Naive thymus-derived CD8-positive, alpha-beta T cell (primary cell): Measurements from ENCODE around the gene XYLT1. TPM values are rescaled to one million over a fixed set of nuclear protein-coding genes. Genes with fewer than 3 reads are reported as not detected.

Experiments
- ATAC-seq, 2 donors: fragments of 150-1000 bp; cut with Tn5 transposase in 1 of 2; sonication (Bioruptor Pico), chemical (Tn5 transposase) in 1 of 2; 1 replicate in 1 of 2; 2 replicates in 1 of 2; pipeline ENCODE4 v1.10.0; 2021; ENCODE audit warnings: mild to moderate bottlenecking in 2 of 2, moderate library complexity in 2 of 2
- POLR2A ChIA-PET: fragments of 350-600 bp; sonication (Branson Sonifier 250); formaldehyde crosslinking; loops from one replicate; lab custom pipeline; 2021; ENCODE audit warnings: antibody characterized with exemption; lab: Charles Lee
- DNase-seq, 10 donors: peaks; one replicate each; pipeline versions ENCODE4 v3.0.0 to v3.0.0-alpha.2; 2020 to 2022
- H3K27ac Mint-ChIP-seq, 10 donors: one replicate each; pipeline ENCODE4 v1.8.0; 2020 to 2022; ENCODE audit warnings: mild to moderate bottlenecking in 10 of 10, mixed read lengths in 10 of 10, moderate library complexity in 4 of 10, inconsistent platforms in 1 of 10
- H3K27me3 Mint-ChIP-seq, 5 donors: one replicate each; pipeline ENCODE4 v1.8.0; 2021 to 2022; ENCODE audit warnings: mixed read lengths in 5 of 5
- H3K36me3 Mint-ChIP-seq, 3 donors: one replicate each; pipeline ENCODE4 v1.8.0; 2020 to 2022; ENCODE audit warnings: mixed read lengths in 3 of 3, mild to moderate bottlenecking in 2 of 3, inconsistent platforms in 1 of 3
- H3K4me1 Mint-ChIP-seq, 4 donors: one replicate each; pipeline ENCODE4 v1.8.0; 2021 to 2022; ENCODE audit warnings: mixed read lengths in 4 of 4
- H3K4me3 Mint-ChIP-seq, 10 donors: one replicate each; pipeline ENCODE4 v1.8.0; 2020 to 2022; ENCODE audit warnings: mild to moderate bottlenecking in 10 of 10, mixed read lengths in 10 of 10, moderate library complexity in 6 of 10, inconsistent platforms in 1 of 10
- H3K9me3 Mint-ChIP-seq, 9 donors: one replicate each; pipeline ENCODE4 v1.8.0; 2020 to 2022; ENCODE audit warnings: mixed read lengths in 9 of 9, mild to moderate bottlenecking in 3 of 9, inconsistent platforms in 1 of 9, moderate library complexity in 1 of 9
- polyA plus RNA-seq, 3 donors: library from polyadenylated mRNA; unstranded; fragments of 300-500 nt; fragmentation: Illumina TruSeq; gene quantifications; one replicate each; pipeline ENCODE4 v1.2.3, GENCODE V29; 2021
- total RNA-seq, 8 experiments: library from RNA in 2 of 8; stranded (reverse) in 2 of 8; gene quantifications; one replicate each; pipeline ENCODE4 v1.2.3 and lab custom pipeline; 2021 to 2026

Gene XYLT1
- total and polyA plus RNA-seq, 5 experiments from 2014 or later: 0.44 to 50.7 (median 1.4) TPM

DNA sequence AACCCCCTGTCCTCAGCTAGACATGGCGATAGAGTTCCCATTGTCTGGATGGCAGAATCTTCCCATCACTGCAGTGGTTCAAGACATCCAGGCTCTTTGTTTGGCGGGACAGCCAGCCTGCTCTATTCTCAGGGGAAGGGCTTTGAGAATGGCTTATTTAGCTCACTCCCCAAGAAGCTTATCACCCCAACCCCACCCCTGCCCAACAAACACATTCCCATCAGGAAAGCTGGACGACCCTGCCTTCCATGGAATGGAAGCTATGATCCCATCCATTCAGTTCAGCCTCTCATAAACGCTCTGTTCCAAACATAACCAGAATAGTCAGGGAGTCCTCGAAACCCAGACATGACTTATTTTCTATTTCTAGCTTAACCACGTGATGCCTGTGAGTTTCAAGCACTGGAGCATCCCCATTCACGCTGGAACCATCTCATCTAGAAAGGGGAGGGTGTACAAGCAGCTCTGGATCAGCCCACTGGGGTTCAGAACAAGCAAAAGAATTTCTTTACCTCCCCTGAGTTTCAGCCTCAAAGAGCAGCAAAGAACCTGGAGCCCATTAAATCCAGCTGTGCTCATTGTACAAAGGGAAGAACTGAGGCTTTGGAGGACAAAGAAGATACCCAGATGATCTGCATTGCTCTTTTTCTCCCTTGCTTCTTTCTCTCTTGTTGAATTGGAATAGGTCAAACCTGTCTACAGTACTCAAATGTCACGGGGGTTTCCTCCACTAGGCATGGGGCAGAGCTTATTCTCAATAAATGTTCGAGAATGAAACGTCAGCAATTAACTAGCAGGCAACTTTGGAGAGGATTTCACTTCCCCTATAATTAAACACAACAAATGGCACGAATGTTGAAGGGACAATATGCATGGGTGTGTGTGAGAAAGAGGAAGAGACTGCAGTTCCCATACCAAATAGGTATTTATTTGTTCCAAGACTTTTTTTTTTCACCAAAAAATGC lies 93.1 kb downstream of the XYLT1 start:
- peaks cover 26 to 86% (median 63%) of the 10 kb centered on the region in 4 donors for H3K4me1 Mint-ChIP-seq
- H3K9me3 Mint-ChIP-seq: no peaks in the 10 kb centered on the region
- peak overlapping the region in 2 of 10 donors; percentile 17 to 56 for H3K4me3 Mint-ChIP-seq
- H3K27ac Mint-ChIP-seq: peak overlapping the region in 9 of 10 donors; percentile 26 to 88 (median 50)
- no peaks in the 10 kb centered on the region for H3K27me3 Mint-ChIP-seq
- H3K36me3 Mint-ChIP-seq: no peaks in the 10 kb centered on the region
- no peak for DNase-seq
- POLR2A ChIA-PET: interaction anchor here (0.7 to 1.5 kb wide), 3 partner anchors 8 to 85 kb away, joined by 6 to 9 read pairs (median 7); no protein-coding TSS in a partner anchor
- ATAC-seq: peak in 1 of 2 donors; percentile 49

DNA sequence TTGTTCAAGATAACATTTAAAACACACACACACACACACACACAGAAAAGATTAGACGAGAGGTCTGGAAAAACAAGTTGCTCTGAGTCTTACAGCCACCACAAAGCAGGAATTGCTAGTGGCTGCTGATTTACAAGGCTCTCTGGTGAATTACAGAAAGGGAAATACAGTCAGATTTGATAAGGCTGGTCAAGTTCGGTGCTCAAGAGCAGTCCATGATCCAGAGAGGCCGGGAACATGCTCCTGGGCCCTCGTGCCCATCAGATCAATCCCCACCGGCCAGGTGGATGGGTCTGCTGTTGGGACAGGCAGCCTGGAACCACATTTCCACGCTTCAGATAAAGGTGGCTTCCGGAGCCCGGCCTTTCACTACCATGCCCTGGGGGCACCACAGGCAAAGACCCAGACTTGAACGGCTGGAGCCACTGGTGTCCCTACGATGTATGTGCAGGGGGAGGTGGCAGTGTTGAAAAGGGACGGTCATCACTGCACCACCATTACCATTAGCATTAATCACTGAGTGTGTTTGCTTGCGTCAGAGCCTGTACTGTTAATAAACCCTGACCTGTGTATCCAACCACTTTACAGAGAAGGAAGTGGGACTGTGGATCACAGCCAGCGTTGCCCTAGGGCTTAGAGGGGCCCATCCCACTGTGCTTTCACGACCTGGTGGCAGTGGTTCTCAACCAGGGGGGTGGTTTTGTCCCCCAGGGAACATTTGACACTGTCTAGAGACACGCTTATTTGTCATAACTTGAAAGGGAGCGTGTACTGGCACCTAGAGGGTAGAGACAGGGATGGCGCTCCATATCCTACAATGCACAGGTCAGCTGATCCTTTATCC lies 95.1 kb downstream of the XYLT1 start:
- Mint-ChIP-seq H3K27me3 (no peaks in the 10 kb centered on the region), H3K4me3 (peak overlapping the region in 3 of 10 donors; percentile 19 to 34 (median 20)), H3K27ac (peak overlapping the region in 7 of 10 donors; percentile 16 to 69 (median 55)), H3K9me3 (no peaks in the 10 kb centered on the region), H3K36me3 (no peaks in the 10 kb centered on the region), H3K4me1 (peaks cover 37 to 90% (median 73%) of the 10 kb centered on the region in 4 donors)
- DNase-seq (no peak), ATAC-seq (peak; percentile 50 to 63)
- POLR2A ChIA-PET: interaction anchor here (0.7 kb wide), 2 partner anchors 14 to 35 kb away, joined by 5 read pairs; no protein-coding TSS in a partner anchor

DNA sequence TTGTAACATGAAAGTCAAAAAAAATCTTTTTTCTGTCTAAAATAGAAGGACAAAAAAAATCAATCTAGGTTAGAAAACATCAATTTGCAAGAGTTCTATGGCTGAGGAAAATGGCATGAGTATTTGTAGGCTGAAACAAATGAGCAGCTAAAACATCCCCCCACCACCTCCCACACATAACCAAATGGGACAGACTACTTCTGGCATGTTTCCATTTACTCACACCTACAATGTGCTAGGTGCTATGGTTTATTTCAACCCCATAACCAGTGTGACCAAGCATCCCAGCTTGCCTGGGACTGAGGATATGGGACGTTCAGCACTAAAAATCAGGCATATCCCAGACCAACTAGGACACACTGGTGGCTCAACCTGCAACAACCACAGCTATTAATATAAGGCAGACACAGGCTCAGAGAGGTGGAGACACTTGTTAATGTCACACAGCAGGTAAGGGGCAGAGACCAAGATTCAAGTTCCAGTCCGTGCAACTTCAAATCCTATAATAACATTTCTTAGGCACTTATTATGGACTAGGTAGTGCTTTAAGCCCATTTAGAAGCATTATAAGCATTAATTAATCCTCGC lies 96.0 kb downstream of the XYLT1 start:
- ATAC-seq (no peak), DNase-seq (no peak)
- H3K27me3 Mint-ChIP-seq: no peaks in the 10 kb centered on the region
- H3K36me3 Mint-ChIP-seq: no peaks in the 10 kb centered on the region
- H3K9me3 Mint-ChIP-seq: no peaks in the 10 kb centered on the region
- H3K27ac Mint-ChIP-seq: peak overlapping the region in 7 of 10 donors; percentile 13 to 74 (median 51)
- H3K4me3 Mint-ChIP-seq: peak overlapping the region in 2 of 10 donors; percentile 5 to 11
- peaks cover 44 to 94% (median 77%) of the 10 kb centered on the region in 4 donors for H3K4me1 Mint-ChIP-seq
- POLR2A ChIA-PET: interaction anchor here (0.5 to 1.7 kb wide), 3 partner anchors 16 to 132 kb away, joined by 3 read pairs; no protein-coding TSS in a partner anchor

DNA sequence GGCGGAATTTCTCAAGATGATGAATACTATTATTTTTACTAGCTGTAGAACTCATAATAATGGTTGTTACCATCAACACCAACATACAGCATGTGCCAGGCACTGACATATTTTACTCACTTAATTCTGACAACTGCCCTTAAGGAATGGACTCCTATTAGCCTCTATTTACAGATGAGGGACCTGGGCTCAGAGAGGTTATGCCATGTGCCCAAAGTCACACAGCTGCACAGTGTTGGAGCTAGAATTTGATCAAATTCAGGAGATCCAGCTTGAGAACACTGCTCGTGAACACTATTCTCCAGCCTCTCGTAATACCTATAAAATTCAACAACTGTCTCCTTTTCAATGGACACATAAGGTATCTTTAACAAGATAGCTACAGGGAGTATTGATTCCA lies 97.2 kb downstream of the XYLT1 start:
- Mint-ChIP-seq H3K36me3 (no peaks in the 10 kb centered on the region), H3K4me3 (no peak overlapping the region), H3K27ac (peak overlapping the region in 6 of 10 donors; percentile 6 to 82 (median 56)), H3K27me3 (peaks cover 0 to 3% (median 0%) of the 10 kb centered on the region in 5 donors), H3K9me3 (peaks cover 0 to 2% (median 0%) of the 10 kb centered on the region in 9 donors), H3K4me1 (peaks cover 46 to 94% (median 83%) of the 10 kb centered on the region in 4 donors)
- DNase-seq (no peak), ATAC-seq (no peak)
- POLR2A ChIA-PET: interaction anchor here (1.7 to 5.7 kb wide), 3 partner anchors 8 to 21 kb away, joined by 3 to 55 read pairs (median 46); no protein-coding TSS in a partner anchor

DNA sequence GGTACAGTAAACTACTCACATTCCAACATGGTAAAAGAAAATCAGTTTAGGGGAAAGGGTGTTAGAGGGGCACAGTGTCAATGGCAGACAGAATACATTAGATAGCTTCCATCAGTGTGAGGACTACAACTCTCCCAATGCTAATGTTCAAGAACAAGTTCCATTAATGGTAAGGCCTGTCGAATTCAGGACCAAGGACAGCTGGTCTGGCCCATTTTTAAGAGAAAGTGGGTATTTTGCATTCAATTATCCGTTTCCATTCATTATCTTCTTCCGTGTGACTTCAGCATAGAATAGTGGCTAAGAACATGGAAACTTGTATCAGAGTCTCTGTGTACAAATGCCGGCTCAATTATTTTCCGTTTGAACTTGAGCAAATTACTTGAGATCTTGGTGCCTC lies 98.4 kb downstream of the XYLT1 start:
- peak overlapping the region in 2 of 10 donors; percentile 11 to 14 for H3K4me3 Mint-ChIP-seq
- POLR2A ChIA-PET: interaction anchor here (4.3 to 5.7 kb wide), 3 partner anchors 9 to 44 kb away, joined by 34 to 55 read pairs (median 46); no protein-coding TSS in a partner anchor
- DNase-seq (no peak), ATAC-seq (no peak)
- H3K9me3 Mint-ChIP-seq: peaks cover 0 to 2% (median 0%) of the 10 kb centered on the region in 9 donors
- H3K4me1 Mint-ChIP-seq: peaks cover 47 to 94% (median 85%) of the 10 kb centered on the region in 4 donors
- H3K36me3 Mint-ChIP-seq: no peaks in the 10 kb centered on the region
- peaks cover 0 to 3% (median 0%) of the 10 kb centered on the region in 5 donors for H3K27me3 Mint-ChIP-seq
- H3K27ac Mint-ChIP-seq: peak overlapping the region in 8 of 10 donors; percentile 56 to 99 (median 88)

DNA sequence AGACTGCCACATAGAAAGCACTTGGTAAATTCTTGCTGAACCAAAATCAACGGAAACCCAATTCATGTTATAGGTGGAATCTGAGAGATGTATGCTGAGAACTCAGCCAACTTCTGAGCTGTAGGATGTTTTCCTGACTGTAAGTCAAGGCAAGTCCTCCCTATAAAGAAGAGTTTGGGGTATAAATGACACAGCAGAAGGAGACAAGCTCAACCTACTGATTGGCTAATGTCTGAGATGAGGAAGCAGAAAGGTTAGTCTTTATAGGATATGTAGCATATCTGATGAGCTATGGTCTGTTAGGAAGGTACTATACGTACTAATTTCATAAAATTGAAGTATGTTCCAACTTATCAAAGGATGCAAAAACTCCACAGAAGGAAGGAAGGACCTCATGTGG lies 99.5 kb downstream of the XYLT1 start:
- H3K27ac Mint-ChIP-seq: peak overlapping the region; percentile 94 to 100 (median 99)
- peaks cover 49 to 98% (median 92%) of the 10 kb centered on the region in 4 donors for H3K4me1 Mint-ChIP-seq
- DNase-seq (no peak), ATAC-seq (no peak)
- H3K27me3 Mint-ChIP-seq: peaks cover 0 to 3% (median 0%) of the 10 kb centered on the region in 5 donors
- no peaks in the 10 kb centered on the region for H3K36me3 Mint-ChIP-seq
- peaks cover 0 to 4% (median 0%) of the 10 kb centered on the region in 9 donors for H3K9me3 Mint-ChIP-seq
- POLR2A ChIA-PET: interaction anchor here (0.5 to 5.9 kb wide), 7 partner anchors 11 to 509 kb away, joined by 6 to 55 read pairs (median 34); partner anchors contain the start of gene XYLT1
- peak overlapping the region in 9 of 10 donors; percentile 7 to 95 (median 53) for H3K4me3 Mint-ChIP-seq

DNA sequence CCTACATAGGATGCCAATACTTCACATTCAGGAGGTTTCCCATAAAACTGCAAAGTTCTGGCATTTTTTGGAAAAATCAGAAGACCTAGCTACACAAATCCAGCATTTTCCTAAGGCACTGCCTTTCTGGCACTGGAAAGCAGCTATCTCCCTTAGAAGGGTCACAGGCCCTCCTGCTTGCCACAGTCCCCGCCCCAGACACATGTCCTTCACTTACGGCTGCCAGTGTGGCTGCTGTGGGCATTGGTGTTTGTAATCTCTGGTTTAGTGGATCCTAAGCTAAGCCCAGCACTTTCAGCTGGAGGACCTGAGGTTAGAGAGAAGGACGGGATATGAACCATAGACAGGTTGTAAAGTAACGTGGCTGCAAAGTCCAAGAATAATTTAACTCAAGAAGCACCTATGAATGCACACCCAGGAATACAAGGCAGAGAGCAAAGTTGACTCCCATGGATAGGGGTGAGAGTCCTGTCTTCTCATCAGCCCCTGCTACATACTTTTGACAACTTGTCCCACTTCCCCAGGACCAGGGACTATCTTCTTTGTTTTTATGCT lies 100.0 kb downstream of the XYLT1 start:
- peaks cover 0 to 4% (median 0%) of the 10 kb centered on the region in 9 donors for H3K9me3 Mint-ChIP-seq
- no peaks in the 10 kb centered on the region for H3K36me3 Mint-ChIP-seq
- peak overlapping the region; percentile 94 to 100 (median 99) for H3K27ac Mint-ChIP-seq
- DNase-seq (no peak), ATAC-seq (no peak)
- peaks cover 0 to 3% (median 0%) of the 10 kb centered on the region in 5 donors for H3K27me3 Mint-ChIP-seq
- H3K4me3 Mint-ChIP-seq: peak overlapping the region; percentile 7 to 97 (median 92)
- peaks cover 52 to 98% (median 93%) of the 10 kb centered on the region in 4 donors for H3K4me1 Mint-ChIP-seq
- POLR2A ChIA-PET: interaction anchor here (0.5 to 5.9 kb wide), 12 partner anchors 11 to 509 kb away, joined by 3 to 55 read pairs (median 12); partner anchors contain the start of gene XYLT1

DNA sequence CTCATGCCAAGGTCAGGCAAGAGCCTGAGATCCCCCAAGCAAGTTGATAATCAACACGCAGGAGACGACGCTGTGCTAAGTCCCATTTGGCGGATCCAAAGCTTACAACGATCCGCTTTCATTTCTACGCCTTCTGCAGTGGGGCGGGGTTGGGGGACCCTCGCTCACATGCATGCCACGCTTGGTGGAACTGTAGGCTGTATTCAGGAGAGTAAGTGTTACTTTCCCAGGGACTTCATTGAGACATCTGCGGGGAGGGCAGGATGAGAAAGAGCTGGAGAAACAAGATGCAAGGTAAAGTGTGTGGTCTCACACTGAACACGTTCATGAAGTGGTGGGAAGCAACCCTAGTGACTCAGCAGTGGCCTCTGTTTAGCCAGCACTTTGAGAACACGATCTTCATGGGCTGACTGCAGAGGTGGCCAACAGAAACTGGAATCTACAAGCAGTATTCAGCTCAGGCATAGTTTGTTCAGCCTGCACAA lies 100.5 kb downstream of the XYLT1 start:
- peaks cover 54 to 98% (median 93%) of the 10 kb centered on the region in 4 donors for H3K4me1 Mint-ChIP-seq
- ATAC-seq: no peak
- H3K9me3 Mint-ChIP-seq: peaks cover 0 to 4% (median 0%) of the 10 kb centered on the region in 9 donors

DNA sequence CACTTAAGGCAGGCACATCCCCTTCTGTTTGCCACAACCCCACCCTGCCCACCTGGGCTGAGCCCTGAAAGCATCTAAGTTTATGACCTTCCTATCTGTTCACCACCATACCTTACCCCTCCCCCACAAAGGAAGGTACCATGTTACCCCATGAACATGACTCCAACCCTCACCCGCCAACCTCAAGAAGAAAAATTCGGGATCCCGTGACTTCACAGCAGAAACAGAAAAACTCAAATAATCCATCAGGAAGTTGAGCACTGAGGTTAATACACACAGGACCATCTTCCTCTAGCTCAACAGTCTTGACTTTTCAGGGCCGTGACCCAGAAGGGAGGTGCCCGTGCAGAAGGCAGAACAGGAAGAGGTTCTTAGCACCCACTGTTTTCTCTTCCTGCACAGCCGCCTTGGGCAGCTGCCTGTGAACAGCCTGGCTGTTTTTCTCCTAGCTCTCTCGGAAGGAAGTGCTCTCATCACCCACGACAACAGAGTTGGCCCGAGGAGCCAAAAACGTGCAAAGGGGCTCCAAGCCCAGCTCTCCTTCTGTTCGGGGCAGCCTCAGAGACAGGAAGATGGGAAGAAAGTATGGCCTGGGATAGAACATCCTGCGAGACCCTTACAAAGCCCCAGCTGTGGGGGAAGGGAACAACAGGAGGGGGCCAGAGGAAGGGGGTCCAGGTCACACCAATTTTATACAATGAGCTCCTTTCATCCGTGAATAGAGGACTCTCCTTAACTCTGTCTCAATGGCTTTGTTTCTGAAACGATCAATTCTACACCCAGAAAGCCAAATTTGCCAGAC lies 101.1 kb downstream of the XYLT1 start:
- ATAC-seq (peak; percentile 77 to 78), DNase-seq (peak; percentile 40 to 90 (median 78))
- Mint-ChIP-seq H3K36me3 (no peaks in the 10 kb centered on the region), H3K27me3 (peaks cover 0 to 3% (median 0%) of the 10 kb centered on the region in 5 donors), H3K9me3 (peaks cover 0 to 4% (median 0%) of the 10 kb centered on the region in 9 donors), H3K4me1 (peaks cover 51 to 98% (median 93%) of the 10 kb centered on the region in 4 donors), H3K4me3 (peak overlapping the region; percentile 83 to 97 (median 92)), H3K27ac (peak overlapping the region; percentile 94 to 100 (median 99))
- POLR2A ChIA-PET: interaction anchor here (0.5 to 5.9 kb wide), 30 partner anchors 8 to 406 kb away, joined by 3 to 55 read pairs (median 4); partner anchors contain the start of gene XYLT1

More for the DNA sequence above, 100.5 kb downstream of the XYLT1 start:
- POLR2A ChIA-PET: interaction anchor here (0.7 to 5.9 kb wide), 21 partner anchors 11 to 158 kb away, joined by 3 to 55 read pairs (median 5); partner anchors contain the start of gene XYLT1
- peak in 2 of 10 donors; percentile 22 to 34 for DNase-seq
- peak overlapping the region; percentile 94 to 100 (median 99) for H3K27ac Mint-ChIP-seq
- peak overlapping the region; percentile 83 to 97 (median 92) for H3K4me3 Mint-ChIP-seq
- H3K36me3 Mint-ChIP-seq: no peaks in the 10 kb centered on the region
- H3K27me3 Mint-ChIP-seq: peaks cover 0 to 3% (median 0%) of the 10 kb centered on the region in 5 donors

DNA sequence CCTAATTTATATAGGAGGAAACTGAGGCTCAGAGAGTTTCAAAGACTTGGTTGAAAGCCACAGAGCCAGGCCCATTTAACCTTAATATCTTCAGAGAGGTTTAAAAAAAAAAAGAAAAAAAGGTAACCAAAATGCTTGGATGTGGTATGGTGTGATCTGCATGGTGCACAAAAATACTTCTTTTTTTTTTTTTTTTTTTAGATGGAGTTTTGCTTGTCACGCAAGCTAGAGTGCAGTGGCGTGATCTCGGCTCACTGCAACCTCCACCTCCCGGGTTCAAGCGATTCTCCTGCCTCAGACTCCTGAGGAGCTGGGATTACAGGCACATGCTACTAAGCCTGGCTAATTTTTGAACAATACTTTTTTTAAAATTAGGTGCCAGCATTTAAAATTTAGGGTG lies 101.8 kb downstream of the XYLT1 start:
- ATAC-seq (peak; percentile 35 to 43), DNase-seq (peak in 6 of 10 donors; percentile 23 to 86 (median 70))
- POLR2A ChIA-PET: interaction anchor here (0.5 to 5.9 kb wide), 22 partner anchors 9 to 406 kb away, joined by 3 to 55 read pairs (median 6); partner anchors contain the start of gene XYLT1
- H3K27ac Mint-ChIP-seq: peak overlapping the region; percentile 94 to 100 (median 99)
- H3K36me3 Mint-ChIP-seq: no peaks in the 10 kb centered on the region
- peaks cover 50 to 98% (median 93%) of the 10 kb centered on the region in 4 donors for H3K4me1 Mint-ChIP-seq
- H3K9me3 Mint-ChIP-seq: peaks cover 0 to 4% (median 0%) of the 10 kb centered on the region in 9 donors
- peaks cover 0 to 3% (median 0%) of the 10 kb centered on the region in 5 donors for H3K27me3 Mint-ChIP-seq
- peak overlapping the region; percentile 83 to 97 (median 92) for H3K4me3 Mint-ChIP-seq
